UCSD-AML1 (cell line): ENCODE measurements around the gene AMOTL1.
A peak's percentile ranks its signal among the peaks of the same experiment; 100 is the strongest.
"Not testable (repeated sequence)": the region's sequence is repeated elsewhere in the genome, so short reads cannot be mapped to it uniquely, and the experiment has no call there.

Experiments
- DNase-seq: peaks from one replicate; lab custom pipeline; 2025; ENCODE audit not compliant: unreplicated experiment; lab: John Stamatoyannopoulos, UW

Gene AMOTL1

GRCh38 chr11:94877443-94878200, 109.5 kb downstream of the AMOTL1 start:
- no peak for DNase-seq

GRCh38 chr11:94879006-94879405, 110.8 kb downstream of the AMOTL1 start:
- no peak for DNase-seq

- no peak for DNase-seq
These were observed 112.1 kb downstream of the AMOTL1 start for GRCh38 chr11:94880216-94880615.

GRCh38 chr11:94882931-94883330, 114.8 kb downstream of the AMOTL1 start:
- no peak for DNase-seq

GRCh38 chr11:94883878-94884277, 115.7 kb downstream of the AMOTL1 start:
- DNase-seq = no peak

- DNase-seq = peak; percentile 53
These were observed 116.2 kb downstream of the AMOTL1 start for GRCh38 chr11:94884376-94884775.

- DNase-seq = no peak
These were observed 117.0 kb downstream of the AMOTL1 start for GRCh38 chr11:94885133-94885532.

GRCh38 chr11:94885581-94885980, 117.4 kb downstream of the AMOTL1 start:
- DNase-seq = no peak

- no peak for DNase-seq
These were observed 120.0 kb downstream of the AMOTL1 start for GRCh38 chr11:94888204-94888603.

- no peak for DNase-seq
These were observed 127.3 kb downstream of the AMOTL1 start for GRCh38 chr11:94895451-94895850.

- DNase-seq = no peak
These were observed 127.8 kb downstream of the AMOTL1 start for GRCh38 chr11:94895971-94896370.

GRCh38 chr11:94897330-94897768, 129.2 kb downstream of the AMOTL1 start:
- DNase-seq = peak; percentile 23

- no peak for DNase-seq
These were observed 139.1 kb downstream of the AMOTL1 start for GRCh38 chr11:94907226-94907625.

- no peak for DNase-seq
These were observed 141.2 kb downstream of the AMOTL1 start for GRCh38 chr11:94909371-94909820.

- no peak for DNase-seq
These were observed 142.1 kb downstream of the AMOTL1 start for GRCh38 chr11:94910270-94910669.

- no peak for DNase-seq
These were observed 142.6 kb downstream of the AMOTL1 start for GRCh38 chr11:94910779-94911178.

GRCh38 chr11:94912806-94913205, 144.7 kb downstream of the AMOTL1 start:
- DNase-seq = no peak

- DNase-seq = not testable (repeated sequence)
These were observed 145.7 kb downstream of the AMOTL1 start for GRCh38 chr11:94913718-94914394.

- no peak for DNase-seq
These were observed 152.2 kb downstream of the AMOTL1 start for GRCh38 chr11:94920311-94920710.

- DNase-seq = no peak
These were observed 154.3 kb downstream of the AMOTL1 start for GRCh38 chr11:94922321-94923003.

- DNase-seq = no peak
These were observed 154.8 kb downstream of the AMOTL1 start for GRCh38 chr11:94923004-94923334.

GRCh38 chr11:94924171-94924572, 156.0 kb downstream of the AMOTL1 start:
- no peak for DNase-seq
